ENCODE measurements around the gene IGFBP4.

DNA sequence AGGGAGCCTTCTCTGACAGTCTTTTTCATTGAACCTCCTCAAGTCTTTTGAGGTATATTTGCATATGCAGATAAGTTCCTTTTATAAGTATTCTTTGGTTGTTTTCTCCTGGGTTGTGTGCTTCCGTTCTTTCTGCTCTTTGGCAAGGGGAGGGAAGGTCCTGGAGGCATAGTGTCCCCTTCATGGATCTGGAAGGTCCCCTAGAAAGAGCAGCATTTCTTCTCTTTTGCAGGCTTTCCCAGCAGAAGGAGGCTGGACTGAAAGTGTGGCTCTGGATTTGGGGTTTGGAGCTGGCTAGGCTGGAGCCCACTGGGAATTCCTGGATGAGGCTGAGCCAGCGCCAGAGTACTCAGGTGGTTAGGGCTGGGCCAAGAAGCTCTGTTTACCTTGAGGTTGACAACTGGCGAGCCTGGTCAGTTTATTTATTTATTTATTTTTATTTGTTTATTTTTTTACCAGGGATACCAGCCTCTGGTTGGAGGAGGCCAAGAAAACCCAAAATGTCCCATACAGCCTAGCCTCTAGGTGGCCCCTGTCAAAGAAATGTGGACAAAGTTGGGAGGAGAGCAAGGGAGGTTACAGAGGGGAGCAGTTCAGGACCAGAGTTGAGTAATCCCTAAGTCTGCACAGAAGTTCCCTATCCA lies 20.1 kb upstream of the IGFBP4 start:
- TF ChIP-seq, protein P1, sequence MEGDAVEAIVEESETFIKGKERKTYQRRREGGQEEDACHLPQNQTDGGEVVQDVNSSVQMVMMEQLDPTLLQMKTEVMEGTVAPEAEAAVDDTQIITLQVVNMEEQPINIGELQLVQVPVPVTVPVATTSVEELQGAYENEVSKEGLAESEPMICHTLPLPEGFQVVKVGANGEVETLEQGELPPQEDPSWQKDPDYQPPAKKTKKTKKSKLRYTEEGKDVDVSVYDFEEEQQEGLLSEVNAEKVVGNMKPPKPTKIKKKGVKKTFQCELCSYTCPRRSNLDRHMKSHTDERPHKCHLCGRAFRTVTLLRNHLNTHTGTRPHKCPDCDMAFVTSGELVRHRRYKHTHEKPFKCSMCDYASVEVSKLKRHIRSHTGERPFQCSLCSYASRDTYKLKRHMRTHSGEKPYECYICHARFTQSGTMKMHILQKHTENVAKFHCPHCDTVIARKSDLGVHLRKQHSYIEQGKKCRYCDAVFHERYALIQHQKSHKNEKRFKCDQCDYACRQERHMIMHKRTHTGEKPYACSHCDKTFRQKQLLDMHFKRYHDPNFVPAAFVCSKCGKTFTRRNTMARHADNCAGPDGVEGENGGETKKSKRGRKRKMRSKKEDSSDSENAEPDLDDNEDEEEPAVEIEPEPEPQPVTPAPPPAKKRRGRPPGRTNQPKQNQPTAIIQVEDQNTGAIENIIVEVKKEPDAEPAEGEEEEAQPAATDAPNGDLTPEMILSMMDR (conservative IDR thresholded peaks at IDR 0.05 in 1 of 2, IDR thresholded peaks at IDR 0.05 in 1 of 2; ENCODE audit: extremely low read depth in 1 of 2, insufficient read depth in 1 of 2, low read depth in 1 of 2, low read length in 2 of 2): no peak
- TF ChIP-seq EZH2 (IDR thresholded peaks at IDR 0.05; ENCODE audit: borderline replicate concordance, low read length): no peak

All from mammary epithelial cell (primary cell).